Renal cortical epithelial cell (primary cell): ENCODE results near the gene SLFN12L. TPM values are rescaled to one million over a fixed set of nuclear protein-coding genes. Genes with fewer than 3 reads are reported as not detected.

ENCODE experiments used
- DNase-seq: peaks from one replicate; pipeline ENCODE4 v3.0.0-alpha.2; 2011; ENCODE audit warnings: low read depth
- total RNA-seq: library from RNA; depleted of rRNA; stranded (reverse); fragments of >200 nt; gene quantifications from 2 replicates; pipeline ENCODE4 v1.2.3, GENCODE V29; 2014

Gene SLFN12L
- total RNA-seq, 1 donor from 2014 or later, result 0.05 TPM

DNA sequence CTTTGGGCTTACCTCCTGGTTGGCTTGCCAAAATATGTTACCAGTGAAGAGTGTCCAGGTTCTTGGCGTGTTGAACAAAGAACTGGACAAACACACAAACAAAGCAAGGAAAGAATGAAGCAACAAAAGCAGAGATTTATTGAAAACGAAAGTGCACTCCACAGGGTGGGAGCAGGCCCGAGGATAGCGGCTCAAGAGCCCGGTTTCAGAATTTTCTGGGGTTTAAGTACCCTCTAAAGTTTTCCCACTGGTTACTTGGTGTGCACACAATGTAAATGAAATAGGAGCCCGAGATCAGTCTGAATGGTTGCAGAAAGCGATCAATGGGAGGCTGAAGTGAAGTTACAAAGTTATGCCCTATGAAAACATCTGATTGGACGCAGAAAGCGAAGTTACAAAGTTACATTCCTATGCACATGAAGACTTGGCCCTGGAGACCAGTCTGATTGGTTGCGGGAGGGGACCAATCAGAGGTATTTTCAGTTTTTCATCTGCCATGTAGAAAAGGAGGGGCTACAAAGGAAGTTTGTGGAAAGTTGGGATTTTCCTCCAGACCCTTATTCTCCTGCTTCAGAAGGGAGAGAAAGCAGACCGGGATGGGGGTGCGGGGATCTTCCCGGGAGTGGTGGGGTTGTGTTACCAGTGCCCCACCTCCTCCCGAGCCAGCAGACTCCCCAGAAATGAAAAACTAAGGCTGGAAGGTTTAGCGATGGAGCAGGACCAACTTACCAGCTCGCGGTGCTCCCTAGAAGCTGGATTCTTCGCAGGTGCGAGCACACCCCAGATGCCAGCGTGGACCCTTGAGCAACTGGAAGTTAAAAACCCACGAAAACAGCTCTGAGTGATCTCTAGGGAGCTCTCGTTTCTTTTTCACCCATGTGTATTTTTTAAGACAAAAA lies 105.1 kb downstream of the SLFN12L start, which contains the start of gene SLFN12:
TSS of gene SLFN12 (minus strand) at position 325 of the 899 bp plus-strand sequence. CDS start 9,472 bp downstream, outside the sequence.
- DNase-seq, result peak; percentile 95

DNA sequence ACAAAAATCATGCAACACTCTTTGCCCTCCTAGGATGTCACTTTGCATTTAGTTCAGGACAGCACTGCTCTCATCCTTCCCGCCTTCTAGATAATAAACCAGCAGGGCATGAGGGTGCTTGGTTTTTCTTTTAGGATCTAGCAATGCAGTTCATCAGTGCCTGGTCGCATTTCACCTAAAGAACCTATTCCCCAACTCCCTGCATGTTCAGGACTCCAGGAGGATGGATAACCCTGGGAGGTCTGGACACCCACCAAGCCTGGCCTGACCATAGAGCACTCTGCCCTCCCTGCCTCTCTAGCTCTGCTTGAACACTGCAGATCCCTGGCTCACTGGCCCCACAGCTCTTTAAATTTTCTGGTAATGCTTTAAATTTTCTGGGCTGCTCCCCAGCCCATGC lies 107.8 kb downstream of the SLFN12L start:
- no peak for DNase-seq

- DNase-seq, result no peak
Observed at GRCh38 chr17:35428229-35428628, 109.2 kb downstream of the SLFN12L start.

GRCh38 chr17:35423761-35424160 lies 113.7 kb downstream of the SLFN12L start:
- DNase-seq, result peak; percentile 10

Other genes starting within 250 kb of the SLFN12L start
- 6.0 and 8.2 TPM in 2 replicates for gene SLFN11, start 164.1 kb downstream of the SLFN12L start, total RNA-seq
- 22.1 and 67.0 TPM in 2 replicates for gene SLFN12, start 105.2 kb downstream of the SLFN12L start, total RNA-seq
- 3.1 and 9.2 TPM in 2 replicates for gene SLFN13, start 88.9 kb downstream of the SLFN12L start, total RNA-seq
- not detected in 2 replicates for gene SLFN14, start 23.1 kb upstream of the SLFN12L start, total RNA-seq
- 3.0 and 5.6 TPM in 2 replicates for gene PEX12, start 40.9 kb upstream of the SLFN12L start, total RNA-seq
- gene AP2B1, start 49.6 kb upstream of the SLFN12L start, total RNA-seq, result 134 and 233 TPM in 2 replicates
- under 0.01 and 1.8 TPM in 2 replicates for gene RASL10B, start 194.0 kb upstream of the SLFN12L start, total RNA-seq
- 0.05 TPM in 1 of 2 replicates, not detected in the other for gene GAS2L2, start 215.6 kb upstream of the SLFN12L start, total RNA-seq
- gene C17orf50, start 223.2 kb upstream of the SLFN12L start, total RNA-seq, result not detected in 2 replicates